Measurements from ENCODE around the gene AMIGO1.
"Not testable (repeated sequence)": the region's sequence is repeated elsewhere in the genome, so short reads cannot be mapped to it uniquely, and the experiment has no call there.

Gene AMIGO1

GRCh38 chr1:109482242-109482641 lies 27.3 kb downstream of the AMIGO1 start:
- DNase-seq: no peak

GRCh38 chr1:109481646-109482045 lies 27.9 kb downstream of the AMIGO1 start:
- DNase-seq: no peak

GRCh38 chr1:109479901-109480300 lies 29.6 kb downstream of the AMIGO1 start:
- DNase-seq: no peak

- no peak for DNase-seq
Observed at GRCh38 chr1:109479311-109479710, 30.2 kb downstream of the AMIGO1 start.

GRCh38 chr1:109478806-109479205 lies 30.7 kb downstream of the AMIGO1 start:
- no peak for DNase-seq

GRCh38 chr1:109477821-109478220 lies 31.7 kb downstream of the AMIGO1 start:
- no peak for DNase-seq

- no peak for DNase-seq
Observed at GRCh38 chr1:109476825-109477224, 32.7 kb downstream of the AMIGO1 start.

- no peak for DNase-seq
Observed at GRCh38 chr1:109475261-109475660, 34.3 kb downstream of the AMIGO1 start.

GRCh38 chr1:109474697-109475096 lies 34.8 kb downstream of the AMIGO1 start:
- no peak for DNase-seq

- not testable (repeated sequence) for DNase-seq
Observed at GRCh38 chr1:109473284-109474057, 36.1 kb downstream of the AMIGO1 start.

GRCh38 chr1:109472779-109473178 lies 36.7 kb downstream of the AMIGO1 start:
- DNase-seq: no peak

GRCh38 chr1:109470245-109470644 lies 39.3 kb downstream of the AMIGO1 start:
- no peak for DNase-seq

- DNase-seq: no peak
Observed at GRCh38 chr1:109468903-109469302, 40.6 kb downstream of the AMIGO1 start.

GRCh38 chr1:109468061-109468460 lies 41.5 kb downstream of the AMIGO1 start:
- DNase-seq: no peak

GRCh38 chr1:109467301-109467777 lies 42.2 kb downstream of the AMIGO1 start:
- no peak for DNase-seq

- DNase-seq: no peak
Observed at GRCh38 chr1:109466452-109467300, 42.9 kb downstream of the AMIGO1 start, which contains the start of gene SYPL2. Gene SYPL2, plus strand, starts transcription at chr1:109466546. Its CDS starts 298 bp downstream, at chr1:109466844.

- DNase-seq: no peak
Observed at GRCh38 chr1:109466125-109466451, 43.4 kb downstream of the AMIGO1 start.

- no peak for DNase-seq
Observed at GRCh38 chr1:109457819-109458218, 51.7 kb downstream of the AMIGO1 start.

- no peak for DNase-seq
Observed at GRCh38 chr1:109454497-109455133, 54.9 kb downstream of the AMIGO1 start.

All from activated CD4-positive, CD25-positive, alpha-beta regulatory T cell (primary cell).